Ishikawa (cell line): Measurements from ENCODE around the gene ROPN1B.

ENCODE experiments used
- CEBPB ChIP-seq: IDR thresholded peaks from 2 replicates; pipeline ENCODE4 v1.6.1; 2012
- EP300 ChIP-seq: IDR thresholded peaks from 2 replicates; pipeline ENCODE4 v1.6.1; 2012; ENCODE audit warnings: borderline replicate concordance
- MAX ChIP-seq: IDR thresholded peaks from 2 replicates; pipeline ENCODE4 v1.6.1; 2012
- RAD21 ChIP-seq: IDR thresholded peaks from 2 replicates; pipeline ENCODE4 v1.6.1; 2012; ENCODE audit warnings: low read depth
- TAF1 ChIP-seq: IDR thresholded peaks from 2 replicates; pipeline ENCODE4 v1.6.1; 2012; ENCODE audit warnings: low read depth, mild to moderate bottlenecking
- ZBTB7A ChIP-seq: IDR thresholded peaks from 2 replicates; pipeline ENCODE4 v1.6.1; 2012; ENCODE audit warnings: low read depth

- TF ChIP-seq MAX = no peak
- no peak for TF ChIP-seq EP300
- no peak for TF ChIP-seq TAF1
- no peak for TF ChIP-seq CEBPB
- no peak for TF ChIP-seq RAD21
- no peak for TF ChIP-seq ZBTB7A
These were observed 37.0 kb downstream of the ROPN1B start for GRCh38 chr3:126005951-126006350.
